HepG2 (cell line): ENCODE measurements around the gene BEGAIN. TPM values are rescaled to one million over a fixed set of nuclear protein-coding genes. Genes with fewer than 3 reads are reported as not detected.

Experiments used
- ATAC-seq: fragments of 200-7000 bp; cut with Tn5 transposase; 3 replicates; pipeline ENCODE4 v1.9.1; 2020; ENCODE audit warnings: mild to moderate bottlenecking, moderate library complexity
- BruUV-seq: library from RNA; stranded (reverse); fragments of 400-500 nt; replicated peaks from 2 replicates; lab custom pipeline; 2021; lab: Mats Ljungman, UMichigan
- CTCF ChIA-PET: fragments of 300-600 bp; formaldehyde crosslinking; extraction: SDS; loops from one replicate; lab custom pipeline; 2021; ENCODE audit warnings: low total read pairs, inconsistent platforms, low intra/inter-chr PET ratio; lab: Yijun Ruan, JAX
- POLR2A ChIA-PET: fragments of 350-600 bp; sonication (Branson Sonifier 250); formaldehyde crosslinking; loops from one replicate; lab custom pipeline; 2020; ENCODE audit warnings: antibody characterized with exemption, inconsistent platforms; lab: Yijun Ruan, JAX
- DNase-seq: peaks from one replicate; pipeline ENCODE4 v3.0.0-alpha.2; 2015; ENCODE audit warnings: low spot score
- FAIRE-seq: peaks from 3 replicates; lab custom pipeline; 2011; peaks lifted over from hg19 to GRCh38; lab: Jason Lieb, UNC
- H2AFZ ChIP-seq: one replicate; pipeline ENCODE4 v1.6.1; 2011; ENCODE audit warnings: low read length, inconsistent platforms
- H3K27ac ChIP-seq: fragments of 300-600 bp; 3 replicates; pipeline ENCODE4 v1.8.0; 2011; ENCODE audit warnings: mixed run types, mild to moderate bottlenecking, mixed read lengths, low read length, inconsistent platforms; ENCODE audit not compliant: insufficient read depth; ENCODE audit errors: extremely low read length
- H3K27me3 ChIP-seq, 2 experiments: fragments of 200-600 bp in 1 of 2; 2 replicates in 1 of 2; 3 replicates in 1 of 2; pipeline versions ENCODE4 v1.6.0 to v1.8.0; 2011; ENCODE audit warnings: low read length in 2 of 2, mild to moderate bottlenecking in 2 of 2, moderate library complexity in 2 of 2, inconsistent platforms in 1 of 2; ENCODE audit not compliant: insufficient read depth in 2 of 2, control insufficient read depth in 1 of 2
- H3K36me3 ChIP-seq, 2 experiments: fragments of 200-600 bp in 1 of 2; replicated peaks in 1 of 2; 2 replicates in 1 of 2; 3 replicates in 1 of 2; pipeline versions ENCODE4 v1.5.1 to v1.8.0; 2011; ENCODE audit warnings: low read length in 2 of 2, inconsistent platforms in 1 of 2; ENCODE audit not compliant: insufficient read depth in 2 of 2, control insufficient read depth in 1 of 2
- H3K4me1 ChIP-seq: 2 replicates; pipeline ENCODE4 v1.5.1; 2012; ENCODE audit warnings: low read length, inconsistent platforms; ENCODE audit not compliant: insufficient read depth
- H3K4me2 ChIP-seq: 2 replicates; pipeline ENCODE4 v1.6.0; 2011; ENCODE audit warnings: low read depth, low read length, inconsistent platforms
- H3K4me3 ChIP-seq, 3 experiments: fragments of 200-600 bp in 1 of 3; sonication (generic), shearing (Covaris generic) in 1 of 3; replicated peaks in 1 of 3; 2 replicates each; pipeline ENCODE4 v1.5.1; 2011 to 2016; ENCODE audit warnings: low read length in 3 of 3, inconsistent platforms in 2 of 3, low read depth in 2 of 3, mild to moderate bottlenecking in 2 of 3, control low read depth in 1 of 3, mixed read lengths in 1 of 3; ENCODE audit not compliant: insufficient read depth in 1 of 3
- H3K79me2 ChIP-seq: one replicate; pipeline ENCODE4 v1.6.1; 2011; ENCODE audit warnings: low read length, inconsistent platforms; ENCODE audit not compliant: insufficient read depth
- H3K9ac ChIP-seq: 2 replicates; pipeline ENCODE4 v1.6.0; 2011; ENCODE audit warnings: mild to moderate bottlenecking, low read depth, low read length, inconsistent platforms; ENCODE audit not compliant: insufficient read depth
- H3K9me3 ChIP-seq: 2 replicates; pipeline ENCODE4 v1.5.1; 2012; ENCODE audit warnings: mild to moderate bottlenecking, low read length
- H4K20me1 ChIP-seq: 2 replicates; pipeline ENCODE4 v1.6.0; 2011; ENCODE audit warnings: inconsistent platforms, mild to moderate bottlenecking, low read length, moderate library complexity; ENCODE audit not compliant: insufficient read depth
- ASH2L ChIP-seq: fragments of 300-600, 200-600 bp; sonication (generic); IDR thresholded peaks from 2 replicates; pipeline ENCODE4 v1.7.0; 2017; ENCODE audit warnings: low read depth, mild to moderate bottlenecking, moderate library complexity, mixed read lengths, low read length; ENCODE audit not compliant: insufficient read length
- HOMEZ ChIP-seq: IDR thresholded peaks from 2 replicates; pipeline ENCODE4 v1.6.1; 2016; ENCODE audit warnings: low read depth
- SALL1 ChIP-seq: sonication (generic); formaldehyde crosslinking; IDR thresholded peaks from 2 replicates; pipeline ENCODE4 v1.8.0; 2022; ENCODE audit warnings: mild to moderate bottlenecking, missing genetic modification reagents
- ZBTB40 ChIP-seq, 2 experiments: fragments of 450-650 bp in 1 of 2; sonication (generic) in 1 of 2; formaldehyde crosslinking in 1 of 2; IDR thresholded peaks; 2 replicates each; pipeline versions ENCODE4 v1.6.1 to v1.8.0; 2016 to 2022; ENCODE audit warnings: antibody characterized with exemption in 1 of 2, mild to moderate bottlenecking in 1 of 2, missing genetic modification reagents in 1 of 2
- ZNF670 ChIP-seq: sonication (generic); formaldehyde crosslinking; IDR thresholded peaks from 2 replicates; pipeline ENCODE4 v1.8.0; 2022; ENCODE audit warnings: mild to moderate bottlenecking, missing genetic modification reagents, borderline replicate concordance
- ZNF710 ChIP-seq: sonication (generic); formaldehyde crosslinking; IDR thresholded peaks from 2 replicates; pipeline ENCODE4 v1.5.0; 2020; ENCODE audit warnings: mild to moderate bottlenecking, missing genetic modification reagents, borderline replicate concordance
- ZNF891 ChIP-seq: sonication (generic); formaldehyde crosslinking; IDR thresholded peaks from 2 replicates; pipeline ENCODE4 v1.5.0; 2020; ENCODE audit warnings: mild to moderate bottlenecking, missing genetic modification reagents
- WGBS: methylation state at CpG from one replicate; pipeline ENCODE4 v1.1.6; 2017; ENCODE audit warnings: low lambda C conversion rate; 5-methylcytosine and 5-hydroxymethylcytosine counted together
- in situ Hi-C: cut with HindIII; loops from 2 replicates; pipeline ENCODE4 v1.10.0; 2017; ENCODE audit warnings: low pct_unique_long_range_greater_than_20kb; ENCODE audit not compliant: extremely low pct_ligation_motif_present
- intact Hi-C: fragments of 100-400 bp; cut with micrococcal nuclease; formaldehyde crosslinking; loops from one replicate; pipeline ENCODE4 v1.10.0; 2022; ENCODE audit not compliant: unreplicated experiment
- polyA plus RNA-seq, 8 experiments: library from polyadenylated mRNA; depleted of rRNA in 3 of 8; stranded (reverse) in 7 of 8; unstranded in 1 of 8; fragments of >200 nt; fragmentation: Illumina TruSeq in 4 of 8; extraction: Trizol in 4 of 8; gene quantifications; 2 replicates each; pipeline versions ENCODE4 v1.2.1 to v1.2.3, GENCODE V29; 2011 to 2016; ENCODE audit warnings: low read depth in 4 of 8, missing spikeins in 1 of 8, mixed read lengths in 1 of 8; ENCODE audit not compliant: insufficient read depth in 1 of 8
- total RNA-seq, 5 experiments: library from RNA; depleted of rRNA; stranded (reverse); fragments of >200 nt; fragmentation: Illumina TruSeq; extraction: Trizol; gene quantifications; 2 replicates each; pipeline ENCODE4 v1.2.3, GENCODE V29; 2016; ENCODE audit warnings: low read depth in 1 of 5
- TF ChIP-seq, protein P1 (sequence below): sonication (generic); formaldehyde crosslinking; IDR thresholded peaks from 2 replicates; pipeline ENCODE4 v1.5.0; 2020; ENCODE audit warnings: mild to moderate bottlenecking, missing genetic modification reagents

Gene BEGAIN
- total and polyA plus RNA-seq, 2 of the 13 experiments (the other 11 are each of a cell fraction or from before 2014, with no cell fraction given): not detected

DNA sequence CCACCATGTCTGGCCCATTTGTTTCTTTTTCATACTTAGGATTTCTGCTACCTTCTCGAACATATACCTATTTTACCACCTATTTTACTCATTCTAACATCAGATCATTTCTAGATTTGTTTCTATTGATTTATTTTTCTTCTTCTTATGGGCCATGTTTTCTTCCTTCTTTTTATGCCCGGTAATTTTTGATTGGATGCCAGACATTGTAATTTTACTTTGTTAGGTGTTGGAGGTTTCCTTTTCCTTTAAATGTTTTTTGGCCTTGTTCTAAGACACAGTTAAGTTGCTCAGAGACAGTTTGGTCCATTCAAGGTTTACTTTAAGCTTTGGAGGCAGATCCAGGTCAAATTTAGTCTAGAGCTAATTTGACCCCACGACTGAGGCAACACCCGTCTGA is 14.7 kb upstream of the BEGAIN start:
- H3K4me3 ChIP-seq: no peak overlapping the region
- CTCF ChIA-PET: no interaction called here
- no peak overlapping the region for H2AFZ ChIP-seq
- in situ Hi-C loops: no loop called here
- POLR2A ChIA-PET: no interaction called here
- 0% methylated on average over 4 of the region's 4 CpGs for WGBS
- no peak overlapping the region for H3K9ac ChIP-seq
- no peaks in the 10 kb centered on the region for H3K36me3 ChIP-seq
- intact Hi-C loops: no loop called here
- H3K9me3 ChIP-seq: no peaks in the 10 kb centered on the region
- H3K27ac ChIP-seq: no peak overlapping the region
- no peak for DNase-seq
- no peaks in the 10 kb centered on the region for H3K79me2 ChIP-seq
- peaks cover 5 to 47% of the 10 kb centered on the region in 2 experiments; a peak in 4 of 5 replicates for H3K27me3 ChIP-seq
- ATAC-seq: no peak
- no peak overlapping the region for H3K4me2 ChIP-seq
- H3K4me1 ChIP-seq: no peaks in the 10 kb centered on the region
- no peaks in the 10 kb centered on the region for H4K20me1 ChIP-seq
- FAIRE-seq: no peak
- BruUV-seq: no TSS peak
- TF ChIP-seq HOMEZ (CRISPR knock-in tag): no peak
- no peak for TF ChIP-seq SALL1 (CRISPR knock-in tag)
- TF ChIP-seq ZNF710 (CRISPR knock-in tag): no peak
- no peak for TF ChIP-seq ZNF670 (CRISPR knock-in tag)
- TF ChIP-seq ZBTB40 (IDR thresholded peaks at IDR 0.05): no peak
- TF ChIP-seq ZBTB40 (CRISPR knock-in tag; IDR thresholded peaks at IDR 0.05): no peak
- no peak for TF ChIP-seq ZNF891 (CRISPR knock-in tag)
- TF ChIP-seq ASH2L: no peak
- TF ChIP-seq, protein P1, sequence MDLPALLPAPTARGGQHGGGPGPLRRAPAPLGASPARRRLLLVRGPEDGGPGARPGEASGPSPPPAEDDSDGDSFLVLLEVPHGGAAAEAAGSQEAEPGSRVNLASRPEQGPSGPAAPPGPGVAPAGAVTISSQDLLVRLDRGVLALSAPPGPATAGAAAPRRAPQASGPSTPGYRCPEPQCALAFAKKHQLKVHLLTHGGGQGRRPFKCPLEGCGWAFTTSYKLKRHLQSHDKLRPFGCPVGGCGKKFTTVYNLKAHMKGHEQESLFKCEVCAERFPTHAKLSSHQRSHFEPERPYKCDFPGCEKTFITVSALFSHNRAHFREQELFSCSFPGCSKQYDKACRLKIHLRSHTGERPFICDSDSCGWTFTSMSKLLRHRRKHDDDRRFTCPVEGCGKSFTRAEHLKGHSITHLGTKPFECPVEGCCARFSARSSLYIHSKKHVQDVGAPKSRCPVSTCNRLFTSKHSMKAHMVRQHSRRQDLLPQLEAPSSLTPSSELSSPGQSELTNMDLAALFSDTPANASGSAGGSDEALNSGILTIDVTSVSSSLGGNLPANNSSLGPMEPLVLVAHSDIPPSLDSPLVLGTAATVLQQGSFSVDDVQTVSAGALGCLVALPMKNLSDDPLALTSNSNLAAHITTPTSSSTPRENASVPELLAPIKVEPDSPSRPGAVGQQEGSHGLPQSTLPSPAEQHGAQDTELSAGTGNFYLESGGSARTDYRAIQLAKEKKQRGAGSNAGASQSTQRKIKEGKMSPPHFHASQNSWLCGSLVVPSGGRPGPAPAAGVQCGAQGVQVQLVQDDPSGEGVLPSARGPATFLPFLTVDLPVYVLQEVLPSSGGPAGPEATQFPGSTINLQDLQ: no peak
